Right lobe of liver (tissue), 4 donors: Measurements from ENCODE around the gene LARP7.

Experiments
- CTCF ChIP-seq, 4 donors: fragments of 200-600 bp in 3 of 4; fragments of 450-650 bp in 1 of 4; IDR thresholded peaks; one replicate each; pipeline versions ENCODE4 v1.5.1 to v1.8.0; 2016 to 2022; ENCODE audit warnings: antibody characterized with exemption in 4 of 4, mild to moderate bottlenecking in 2 of 4
- POLR2A ChIP-seq: fragments of 450-650 bp; IDR thresholded peaks from one replicate; pipeline ENCODE4 v1.6.1; 2017; ENCODE audit warnings: antibody characterized with exemption, mild to moderate bottlenecking
- donor health status: DM: no; HTN: no; CAD: no.
- donor health status: DM: no; HTN: no; CAD: no.
- donor health status: DM: no; HTN: yes; CAD: no.

- TF ChIP-seq CTCF (IDR thresholded peaks at IDR 0.05) (no peak), POLR2A (no peak)
Measured at GRCh38 chr4:112700679-112701078, 63.7 kb downstream of the LARP7 start.
